Trophoblast cell (in vitro differentiated cells and primary cell): Measurements from ENCODE around the gene C18orf63.

ENCODE experiments used
- DNase-seq, 2 donors: peaks; one replicate each; pipeline ENCODE4 v3.0.0-alpha.2; 2016
- H2AFZ ChIP-seq: 2 replicates; pipeline ENCODE4 v1.6.1; 2013; ENCODE audit warnings: low read length, moderate library complexity, mild to moderate bottlenecking; ENCODE audit not compliant: insufficient read depth, poor library complexity
- H2AK5ac ChIP-seq: 2 replicates; pipeline ENCODE4 v1.6.1; 2013; ENCODE audit warnings: mild to moderate bottlenecking, low read length
- H2BK120ac ChIP-seq: 2 replicates; pipeline ENCODE4 v1.6.1; 2013; ENCODE audit warnings: low read length, mild to moderate bottlenecking, moderate library complexity; ENCODE audit not compliant: insufficient read depth, poor library complexity
- H2BK12ac ChIP-seq: 2 replicates; pipeline ENCODE4 v1.6.1; 2013; ENCODE audit warnings: mild to moderate bottlenecking, low read length, moderate library complexity
- H2BK5ac ChIP-seq: 2 replicates; pipeline ENCODE4 v1.6.1; 2013; ENCODE audit warnings: low read length, low read depth, moderate library complexity, mild to moderate bottlenecking; ENCODE audit not compliant: poor library complexity
- H3K14ac ChIP-seq: 2 replicates; pipeline ENCODE4 v1.6.1; 2013; ENCODE audit warnings: mild to moderate bottlenecking, low read length
- H3K18ac ChIP-seq: 2 replicates; pipeline ENCODE4 v1.6.1; 2013; ENCODE audit warnings: mild to moderate bottlenecking, low read length
- H3K23ac ChIP-seq: 2 replicates; pipeline ENCODE4 v1.6.1; 2013; ENCODE audit warnings: low read length
- H3K27ac ChIP-seq: 2 replicates; pipeline ENCODE4 v1.5.1; 2013; ENCODE audit warnings: low read depth, mild to moderate bottlenecking, inconsistent platforms, low read length, moderate library complexity
- H3K27me3 ChIP-seq: 2 replicates; pipeline ENCODE4 v1.6.1; 2013; ENCODE audit warnings: inconsistent platforms, mild to moderate bottlenecking, low read length, moderate library complexity; ENCODE audit not compliant: insufficient read depth
- H3K36me3 ChIP-seq, 2 experiments: 1 replicate in 1 of 2; 2 replicates in 1 of 2; pipeline ENCODE4 v1.6.1; 2013; ENCODE audit warnings: low read length in 2 of 2, mild to moderate bottlenecking in 2 of 2, moderate library complexity in 1 of 2; ENCODE audit not compliant: insufficient read depth in 2 of 2, control insufficient read depth in 1 of 2
- H3K4ac ChIP-seq: 2 replicates; pipeline ENCODE4 v1.6.1; 2013; ENCODE audit warnings: low read depth, mild to moderate bottlenecking, low read length, moderate library complexity
- H3K4me1 ChIP-seq, 2 experiments: 1 replicate in 1 of 2; 2 replicates in 1 of 2; pipeline ENCODE4 v1.6.1; 2013; ENCODE audit warnings: low read length in 2 of 2, mild to moderate bottlenecking in 2 of 2, moderate library complexity in 1 of 2; ENCODE audit not compliant: insufficient read depth in 2 of 2, control insufficient read depth in 1 of 2
- H3K4me2 ChIP-seq: 2 replicates; pipeline ENCODE4 v1.6.1; 2013; ENCODE audit warnings: inconsistent platforms, mild to moderate bottlenecking, low read length, moderate library complexity
- H3K4me3 ChIP-seq: 2 replicates; pipeline ENCODE4 v1.5.1; 2013; ENCODE audit warnings: mild to moderate bottlenecking, low read depth, low read length, inconsistent platforms
- H3K79me1 ChIP-seq: one replicate; pipeline ENCODE4 v1.6.1; 2013; ENCODE audit warnings: low read length
- H3K79me2 ChIP-seq: 2 replicates; pipeline ENCODE4 v1.6.1; 2013; ENCODE audit warnings: low read length, mild to moderate bottlenecking; ENCODE audit not compliant: control insufficient read depth, insufficient read depth, poor library complexity
- H3K9ac ChIP-seq: 2 replicates; pipeline ENCODE4 v1.6.1; 2013; ENCODE audit warnings: mild to moderate bottlenecking, low read length
- H3K9me3 ChIP-seq: 2 replicates; pipeline ENCODE4 v1.6.1; 2013; ENCODE audit warnings: low read depth, mild to moderate bottlenecking, control low read depth, inconsistent platforms, low read length; ENCODE audit not compliant: insufficient read depth
- H4K12ac ChIP-seq: 2 replicates; pipeline ENCODE4 v1.6.1; 2013; ENCODE audit warnings: low read depth, mild to moderate bottlenecking, low read length, moderate library complexity
- H4K8ac ChIP-seq: 2 replicates; pipeline ENCODE4 v1.6.1; 2013; ENCODE audit warnings: low read depth, mild to moderate bottlenecking, low read length, moderate library complexity
- H4K91ac ChIP-seq: one replicate; pipeline ENCODE4 v1.6.1; 2013; ENCODE audit warnings: low read depth, mild to moderate bottlenecking, low read length, moderate library complexity
- WGBS: extraction: QIAGEN DNeasy Blood & Tissue Kit; methylation state at CpG from one replicate; pipeline ENCODE4 v1.1.7; 2013; ENCODE audit warnings: missing lambda C conversion rate; ENCODE audit not compliant: insufficient read length, insufficient coverage; ENCODE audit errors: extremely low coverage; 5-methylcytosine and 5-hydroxymethylcytosine counted together

Gene C18orf63

DNA sequence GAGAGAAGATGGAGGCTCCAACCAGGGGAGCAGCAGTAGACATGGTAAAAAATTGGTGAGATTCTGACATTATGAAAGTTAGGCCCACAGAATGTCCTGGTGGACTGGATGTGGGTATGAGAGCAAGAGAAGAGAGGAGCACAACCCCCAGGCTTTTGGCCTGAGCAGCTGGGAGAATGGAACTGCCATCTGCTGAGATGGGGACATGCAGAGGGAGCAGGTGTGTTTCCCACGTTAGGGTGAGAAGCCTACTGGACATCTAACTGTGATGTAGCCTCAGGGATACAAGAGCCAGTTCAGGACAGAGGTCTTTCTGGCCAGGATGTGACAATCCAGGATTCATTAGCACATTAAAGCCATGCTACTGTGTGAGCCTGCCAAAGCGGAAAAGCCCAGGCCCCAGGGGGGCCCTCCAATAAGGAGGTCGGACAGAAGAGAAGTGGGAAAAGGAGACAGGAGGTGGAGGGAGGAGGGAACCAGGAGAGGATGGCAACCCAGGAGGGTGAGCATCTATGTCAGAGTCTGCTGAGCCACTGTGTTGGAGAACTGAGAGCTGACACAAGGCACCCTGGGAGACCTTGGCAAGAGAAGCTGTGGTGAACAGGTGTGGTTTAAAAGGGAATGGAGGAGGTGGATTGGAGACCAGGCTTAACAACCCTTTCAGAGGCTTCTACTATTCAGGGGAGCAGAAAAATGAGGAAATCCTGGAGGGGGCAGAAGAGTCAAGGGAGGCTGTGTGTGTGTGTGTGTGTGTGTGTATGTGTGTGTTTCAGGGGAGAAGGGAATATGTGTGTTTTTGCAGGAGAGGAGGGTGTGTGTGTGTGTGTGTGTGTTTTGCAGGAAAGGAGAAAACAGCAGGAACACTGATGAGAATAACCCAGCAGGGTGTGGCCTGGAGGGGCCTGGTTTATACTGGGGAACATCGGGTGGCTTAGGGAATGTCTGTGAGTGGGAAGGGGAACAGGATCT lies 34.3 kb upstream of the C18orf63 start:
- H4K8ac ChIP-seq: no peak overlapping the region
- H2AK5ac ChIP-seq: no peak overlapping the region
- no peak for DNase-seq
- H3K79me2 ChIP-seq: no peaks in the 10 kb centered on the region
- no peak overlapping the region for H3K4me3 ChIP-seq
- H4K12ac ChIP-seq: no peak overlapping the region
- no peak overlapping the region for H3K14ac ChIP-seq
- H2BK120ac ChIP-seq: no peak overlapping the region
- no peak overlapping the region for H4K91ac ChIP-seq
- H3K36me3 ChIP-seq: no peaks in the 10 kb centered on the region
- H3K4ac ChIP-seq: no peak overlapping the region
- H3K18ac ChIP-seq: no peak overlapping the region
- H3K4me1 ChIP-seq: peaks cover 21 to 22% of the 10 kb centered on the region in 2 experiments
- H2BK12ac ChIP-seq: no peak overlapping the region
- H3K27ac ChIP-seq: no peak overlapping the region
- no CpG with 5 or more reads among the region's 4 CpGs for WGBS
- no peak overlapping the region for H3K4me2 ChIP-seq
- H3K9me3 ChIP-seq: peaks cover 2% of the 10 kb centered on the region
- no peak overlapping the region for H3K23ac ChIP-seq
- H3K9ac ChIP-seq: no peak overlapping the region
- H2BK5ac ChIP-seq: no peak overlapping the region
- no peak overlapping the region for H2AFZ ChIP-seq
- H3K27me3 ChIP-seq: no peaks in the 10 kb centered on the region
- peaks cover 2% of the 10 kb centered on the region for H3K79me1 ChIP-seq

DNA sequence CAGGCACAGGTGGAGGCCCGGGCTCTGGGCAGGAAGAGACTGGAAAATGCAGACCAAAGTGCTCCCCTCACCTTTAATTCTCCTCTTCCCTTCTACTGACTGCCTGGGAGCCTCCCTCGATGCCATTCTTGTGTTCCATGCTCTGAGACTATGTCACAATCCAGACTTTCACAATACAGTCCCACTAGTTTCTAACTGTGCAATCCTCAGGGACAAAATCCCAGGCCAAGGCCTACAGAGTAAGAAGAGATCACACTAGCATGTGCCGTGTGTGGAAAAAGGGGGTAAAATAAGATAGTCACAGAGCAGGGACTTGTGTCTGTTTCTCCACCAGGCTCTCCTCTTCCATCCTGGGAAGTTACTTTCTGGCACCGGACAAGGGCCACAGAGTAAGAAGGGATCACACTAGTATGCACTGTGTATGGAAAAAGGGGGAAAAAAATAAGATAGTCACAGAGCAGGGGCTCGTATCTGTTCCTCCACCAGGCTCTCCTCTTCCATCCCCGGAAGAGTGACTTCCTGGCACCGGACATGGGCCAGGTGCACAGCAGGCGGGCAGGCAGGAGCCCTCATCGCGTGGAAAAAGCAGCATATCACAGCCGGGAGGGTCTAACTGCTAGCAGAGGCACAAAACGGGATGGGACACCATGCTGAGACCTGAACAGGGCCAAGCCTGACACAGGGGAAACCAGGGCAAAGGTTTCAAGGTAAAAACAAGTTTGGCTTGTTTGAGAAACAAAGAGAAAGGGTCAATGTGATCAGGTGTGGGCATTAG lies 33.5 kb upstream of the C18orf63 start:
- H3K14ac ChIP-seq: peak overlapping the region; percentile 11
- H3K9me3 ChIP-seq: peaks cover 2% of the 10 kb centered on the region
- no peak overlapping the region for H3K27ac ChIP-seq
- H3K9ac ChIP-seq: no peak overlapping the region
- H3K4me2 ChIP-seq: peak overlapping the region; percentile 15
- peaks cover 21 to 22% of the 10 kb centered on the region in 2 experiments for H3K4me1 ChIP-seq
- no peak overlapping the region for H2AK5ac ChIP-seq
- no peak overlapping the region for H4K8ac ChIP-seq
- DNase-seq: peak; percentile 21 to 80
- no peak overlapping the region for H4K91ac ChIP-seq
- no peak overlapping the region for H3K4me3 ChIP-seq
- H3K36me3 ChIP-seq: no peaks in the 10 kb centered on the region
- no peak overlapping the region for H4K12ac ChIP-seq
- no peak overlapping the region for H3K23ac ChIP-seq
- H2BK120ac ChIP-seq: no peak overlapping the region
- no peak overlapping the region for H2BK12ac ChIP-seq
- no peaks in the 10 kb centered on the region for H3K27me3 ChIP-seq
- peak overlapping the region; percentile 8 for H2AFZ ChIP-seq
- H3K18ac ChIP-seq: no peak overlapping the region
- no peak overlapping the region for H2BK5ac ChIP-seq
- peaks cover 2% of the 10 kb centered on the region for H3K79me1 ChIP-seq
- no CpG with 5 or more reads among the region's 12 CpGs for WGBS
- H3K4ac ChIP-seq: no peak overlapping the region
- H3K79me2 ChIP-seq: no peaks in the 10 kb centered on the region

DNA sequence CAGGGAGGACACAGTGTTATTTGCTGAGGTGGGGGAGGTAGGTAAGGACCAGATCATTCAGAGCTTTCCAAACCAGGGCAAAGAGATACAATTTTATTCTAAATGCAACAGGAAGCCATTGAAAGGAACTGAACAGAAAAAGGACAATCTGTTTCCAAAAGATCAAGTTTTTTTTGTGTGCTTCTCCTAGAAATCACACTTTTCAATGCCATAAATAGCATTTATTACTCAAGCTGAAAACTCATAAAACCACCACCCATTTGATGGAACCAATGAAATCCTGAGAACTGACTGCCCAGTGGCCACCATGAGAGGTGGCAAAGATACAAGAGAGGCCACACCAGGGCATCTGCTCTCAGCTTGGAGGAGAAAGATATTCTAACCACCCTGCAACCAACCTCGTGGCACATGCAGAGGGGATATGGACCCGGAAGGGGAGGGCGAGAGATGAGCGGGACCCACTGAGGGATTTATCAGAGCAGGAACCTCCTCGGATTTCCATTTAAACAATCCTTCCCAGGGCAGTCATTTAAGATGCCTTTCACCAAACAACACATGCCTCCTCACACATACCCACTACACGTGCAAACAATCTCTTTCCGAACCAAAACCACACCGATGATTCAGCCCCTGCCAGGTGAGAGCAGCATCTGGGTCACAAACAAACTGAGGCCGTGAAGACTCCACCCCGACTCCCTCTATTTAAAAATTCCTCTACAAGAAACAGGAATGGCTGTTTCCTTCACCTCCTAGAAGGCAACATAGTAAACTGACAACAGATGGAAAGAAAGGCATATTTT lies 32.7 kb upstream of the C18orf63 start:
- peak overlapping the region; percentile 16 for H3K18ac ChIP-seq
- H3K36me3 ChIP-seq: no peaks in the 10 kb centered on the region
- peak overlapping the region; percentile 55 for H4K8ac ChIP-seq
- no peak overlapping the region for H3K23ac ChIP-seq
- no peaks in the 10 kb centered on the region for H3K27me3 ChIP-seq
- H2AFZ ChIP-seq: peak overlapping the region; percentile 8
- peak overlapping the region; percentile 23 for H3K4ac ChIP-seq
- H2BK5ac ChIP-seq: peak overlapping the region; percentile 4
- peaks cover 2% of the 10 kb centered on the region for H3K9me3 ChIP-seq
- peaks cover 21 to 22% of the 10 kb centered on the region in 2 experiments for H3K4me1 ChIP-seq
- peaks cover 2% of the 10 kb centered on the region for H3K79me1 ChIP-seq
- H2AK5ac ChIP-seq: no peak overlapping the region
- peak overlapping the region; percentile 23 for H4K91ac ChIP-seq
- peak in 1 of 2 donors; percentile 22 for DNase-seq
- no peak overlapping the region for H4K12ac ChIP-seq
- WGBS: no CpG with 5 or more reads among the region's 10 CpGs
- H3K4me2 ChIP-seq: peak overlapping the region; percentile 15
- H3K79me2 ChIP-seq: no peaks in the 10 kb centered on the region
- H3K27ac ChIP-seq: no peak overlapping the region
- no peak overlapping the region for H3K14ac ChIP-seq
- H3K9ac ChIP-seq: no peak overlapping the region
- H2BK120ac ChIP-seq: no peak overlapping the region
- H2BK12ac ChIP-seq: no peak overlapping the region
- H3K4me3 ChIP-seq: no peak overlapping the region

DNA sequence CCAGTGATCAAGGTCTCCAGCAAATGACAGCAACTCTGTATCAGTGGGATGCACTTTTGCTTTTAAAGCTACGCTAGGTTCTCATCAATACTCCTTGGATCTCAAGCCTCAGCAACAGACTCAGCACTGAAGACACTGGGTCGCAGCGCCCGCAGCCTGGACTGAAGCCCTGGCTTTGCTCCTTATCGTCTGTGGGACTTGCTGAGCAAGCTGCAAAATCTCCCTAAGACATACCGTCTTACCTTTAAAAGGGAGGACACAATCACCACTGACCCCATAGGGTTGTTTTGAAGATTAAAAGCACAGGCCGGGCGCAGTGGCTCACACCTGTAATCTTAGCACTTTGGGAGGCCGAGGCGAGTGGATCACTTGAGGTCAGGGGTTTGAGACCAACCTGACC lies 32.0 kb upstream of the C18orf63 start:
- no peak overlapping the region for H3K4me2 ChIP-seq

More for the DNA sequence above, 32.0 kb upstream of the C18orf63 start:
- H3K27me3 ChIP-seq: no peaks in the 10 kb centered on the region
- H4K12ac ChIP-seq: no peak overlapping the region
- H2AK5ac ChIP-seq: no peak overlapping the region
- no peak overlapping the region for H2AFZ ChIP-seq
- WGBS: no CpG with 5 or more reads among the region's 10 CpGs
- no peak overlapping the region for H3K27ac ChIP-seq
- no peak overlapping the region for H2BK120ac ChIP-seq
- no peaks in the 10 kb centered on the region for H3K9me3 ChIP-seq
- H3K4me1 ChIP-seq: peaks cover 21 to 22% of the 10 kb centered on the region in 2 experiments
- H3K14ac ChIP-seq: no peak overlapping the region
- H4K91ac ChIP-seq: peak overlapping the region; percentile 49
- H3K79me2 ChIP-seq: no peaks in the 10 kb centered on the region
- peaks cover 2% of the 10 kb centered on the region for H3K79me1 ChIP-seq
- no peak overlapping the region for H2BK5ac ChIP-seq
- H3K4ac ChIP-seq: no peak overlapping the region
- H3K9ac ChIP-seq: no peak overlapping the region
- H3K23ac ChIP-seq: no peak overlapping the region
- no peak overlapping the region for H3K4me3 ChIP-seq
- H3K36me3 ChIP-seq: no peaks in the 10 kb centered on the region
- H2BK12ac ChIP-seq: no peak overlapping the region
- peak in 1 of 2 donors; percentile 49 for DNase-seq
- no peak overlapping the region for H3K18ac ChIP-seq
- no peak overlapping the region for H4K8ac ChIP-seq
